ENCODE data around the gene LIN7C.

LIN7C gene

DNA sequence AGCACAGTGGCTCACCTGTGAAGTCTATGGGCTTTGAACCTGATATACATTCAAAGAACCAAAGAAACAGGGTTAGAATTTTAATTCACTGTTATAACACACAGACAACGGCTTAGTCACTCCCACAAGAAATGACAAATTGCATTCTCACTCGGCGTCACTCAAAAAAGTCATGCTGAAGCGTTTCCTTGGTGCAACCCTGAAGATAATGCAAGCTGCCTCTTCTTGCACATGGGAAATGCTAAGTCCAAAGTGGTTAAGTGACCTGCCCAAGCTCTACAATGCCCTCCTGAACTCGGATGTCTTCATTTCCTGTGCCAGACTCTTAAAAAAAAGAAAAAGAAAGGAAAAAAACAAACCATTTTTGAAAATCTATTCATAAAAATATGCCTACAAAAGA is 44.0 kb downstream of the LIN7C start:
- H3K4me3 ChIP-seq (ENCODE audit: low read depth, low read length): no peak overlapping the region
- TF ChIP-seq, protein P1, sequence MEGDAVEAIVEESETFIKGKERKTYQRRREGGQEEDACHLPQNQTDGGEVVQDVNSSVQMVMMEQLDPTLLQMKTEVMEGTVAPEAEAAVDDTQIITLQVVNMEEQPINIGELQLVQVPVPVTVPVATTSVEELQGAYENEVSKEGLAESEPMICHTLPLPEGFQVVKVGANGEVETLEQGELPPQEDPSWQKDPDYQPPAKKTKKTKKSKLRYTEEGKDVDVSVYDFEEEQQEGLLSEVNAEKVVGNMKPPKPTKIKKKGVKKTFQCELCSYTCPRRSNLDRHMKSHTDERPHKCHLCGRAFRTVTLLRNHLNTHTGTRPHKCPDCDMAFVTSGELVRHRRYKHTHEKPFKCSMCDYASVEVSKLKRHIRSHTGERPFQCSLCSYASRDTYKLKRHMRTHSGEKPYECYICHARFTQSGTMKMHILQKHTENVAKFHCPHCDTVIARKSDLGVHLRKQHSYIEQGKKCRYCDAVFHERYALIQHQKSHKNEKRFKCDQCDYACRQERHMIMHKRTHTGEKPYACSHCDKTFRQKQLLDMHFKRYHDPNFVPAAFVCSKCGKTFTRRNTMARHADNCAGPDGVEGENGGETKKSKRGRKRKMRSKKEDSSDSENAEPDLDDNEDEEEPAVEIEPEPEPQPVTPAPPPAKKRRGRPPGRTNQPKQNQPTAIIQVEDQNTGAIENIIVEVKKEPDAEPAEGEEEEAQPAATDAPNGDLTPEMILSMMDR (IDR thresholded peaks at IDR 0.05; ENCODE audit: insufficient read depth, low read depth, low read length, missing control alignments): no peak
- DNase-seq (ENCODE audit: low read depth): no peak

DNA sequence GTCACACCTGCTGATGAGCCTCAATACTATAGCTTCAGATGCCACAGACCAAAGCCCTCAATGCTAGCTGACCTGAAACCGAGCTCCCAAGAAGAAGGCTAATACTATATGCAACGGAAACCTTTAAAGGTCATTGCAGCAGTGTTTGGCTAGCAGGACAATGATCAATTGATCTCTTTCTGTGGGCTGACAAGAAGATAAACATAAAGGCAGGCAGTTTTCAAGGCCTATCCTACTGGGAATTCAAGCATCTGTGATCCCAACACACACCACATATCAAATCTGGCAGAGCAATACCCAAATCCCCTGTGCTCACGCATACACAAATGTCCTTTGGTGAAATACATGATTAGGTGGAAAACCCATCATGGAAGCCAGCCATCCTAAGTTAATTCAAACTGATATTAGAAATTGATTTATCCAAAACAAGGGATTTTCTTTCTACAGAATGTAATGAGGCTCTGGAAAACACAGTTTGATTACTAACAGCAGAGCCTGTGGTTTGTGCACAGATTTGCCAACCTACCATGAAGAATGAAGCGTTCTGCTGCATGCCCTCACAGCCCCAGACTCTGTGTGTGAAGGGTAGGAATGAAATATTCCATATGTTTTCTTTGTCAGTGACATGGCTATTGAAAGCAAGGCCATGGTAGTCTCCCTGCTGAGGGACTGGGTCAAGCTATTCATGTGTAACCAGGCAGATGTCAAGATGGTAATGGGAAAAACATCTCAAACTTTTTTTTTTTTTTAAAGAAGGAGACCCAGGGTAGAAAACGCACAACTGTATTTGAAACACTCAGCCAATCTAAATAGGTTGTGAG is 46.2 kb downstream of the LIN7C start:
- TF ChIP-seq, protein P1 (IDR thresholded peaks at IDR 0.05; ENCODE audit: insufficient read depth, low read depth, low read length, missing control alignments): no peak
- H3K4me3 ChIP-seq (ENCODE audit: low read depth, low read length): no peak overlapping the region
- no peak for DNase-seq (ENCODE audit: low read depth)

DNA sequence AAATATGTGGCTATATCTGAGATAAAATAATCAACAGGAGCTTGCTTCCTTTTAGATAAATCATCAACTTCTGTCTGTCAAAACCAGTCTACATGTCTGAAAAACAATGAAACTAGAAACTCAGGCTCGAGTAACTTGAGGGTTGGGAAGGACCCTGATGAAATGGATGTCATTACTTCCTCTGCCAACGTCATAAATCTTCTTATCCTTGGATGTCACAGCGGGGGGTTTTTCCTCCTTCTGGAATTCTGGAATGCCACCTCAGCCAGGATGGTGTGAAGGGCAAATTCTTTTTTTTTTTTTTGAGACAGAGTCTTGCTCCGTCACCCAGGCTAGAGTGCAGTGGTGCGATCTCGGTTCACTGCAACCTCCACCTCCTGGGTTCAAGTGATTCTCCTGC is 47.4 kb downstream of the LIN7C start:
- TF ChIP-seq, protein P1 (IDR thresholded peaks at IDR 0.05; ENCODE audit: insufficient read depth, low read depth, low read length, missing control alignments): no peak
- DNase-seq (ENCODE audit: low read depth): no peak
- H3K4me3 ChIP-seq (ENCODE audit: low read depth, low read length): no peak overlapping the region

DNA sequence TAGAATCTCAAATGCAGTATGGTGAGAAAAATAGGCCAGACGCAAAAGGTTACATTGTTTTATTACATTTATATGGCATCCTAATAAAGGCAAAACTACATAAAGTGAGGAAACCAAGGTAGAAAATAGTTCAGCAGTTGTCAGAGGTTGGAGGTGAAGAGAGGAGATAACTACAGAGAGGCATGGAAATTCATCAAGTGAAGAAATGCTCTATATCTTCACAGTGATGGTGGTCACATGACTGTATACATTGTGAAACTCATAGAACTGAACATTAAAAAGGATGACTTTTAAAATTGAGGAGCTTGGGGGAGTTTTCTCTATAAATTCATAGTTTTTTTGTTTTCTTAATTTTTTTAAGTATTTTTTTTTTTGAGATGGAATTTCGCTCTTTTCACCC is 48.4 kb downstream of the LIN7C start:
- no peak for DNase-seq (ENCODE audit: low read depth)
- H3K4me3 ChIP-seq (ENCODE audit: low read depth, low read length): no peak overlapping the region
- TF ChIP-seq, protein P1 (IDR thresholded peaks at IDR 0.05; ENCODE audit: insufficient read depth, low read depth, low read length, missing control alignments): no peak

DNA sequence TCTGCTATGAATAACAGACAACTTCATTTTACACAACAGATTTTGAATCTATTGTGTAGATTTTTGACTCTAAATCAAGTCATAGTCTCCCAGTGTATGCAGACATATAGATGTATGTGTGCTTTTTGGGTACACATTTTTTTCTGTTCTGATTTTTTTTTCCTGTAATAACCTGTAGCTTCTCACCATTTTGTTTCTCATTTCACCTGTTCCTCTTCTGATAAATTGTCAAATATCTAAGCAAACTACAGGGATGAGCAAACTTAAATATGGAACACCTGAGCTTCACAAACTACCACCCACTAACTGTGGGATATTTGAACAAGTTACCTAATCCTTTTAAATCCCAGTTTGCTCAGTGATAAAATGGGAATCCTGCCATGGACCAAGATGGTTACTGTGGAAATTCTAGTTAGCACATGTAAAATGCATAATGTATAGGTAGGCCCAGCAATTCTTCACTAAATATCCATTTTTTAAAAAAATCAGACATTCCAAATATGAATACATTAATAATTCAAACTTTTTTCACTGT is 49.7 kb downstream of the LIN7C start:
- no peak for DNase-seq (ENCODE audit: low read depth)
- H3K4me3 ChIP-seq (ENCODE audit: low read depth, low read length): no peak overlapping the region
- TF ChIP-seq, protein P1 (IDR thresholded peaks at IDR 0.05; ENCODE audit: insufficient read depth, low read depth, low read length, missing control alignments): no peak

DNA sequence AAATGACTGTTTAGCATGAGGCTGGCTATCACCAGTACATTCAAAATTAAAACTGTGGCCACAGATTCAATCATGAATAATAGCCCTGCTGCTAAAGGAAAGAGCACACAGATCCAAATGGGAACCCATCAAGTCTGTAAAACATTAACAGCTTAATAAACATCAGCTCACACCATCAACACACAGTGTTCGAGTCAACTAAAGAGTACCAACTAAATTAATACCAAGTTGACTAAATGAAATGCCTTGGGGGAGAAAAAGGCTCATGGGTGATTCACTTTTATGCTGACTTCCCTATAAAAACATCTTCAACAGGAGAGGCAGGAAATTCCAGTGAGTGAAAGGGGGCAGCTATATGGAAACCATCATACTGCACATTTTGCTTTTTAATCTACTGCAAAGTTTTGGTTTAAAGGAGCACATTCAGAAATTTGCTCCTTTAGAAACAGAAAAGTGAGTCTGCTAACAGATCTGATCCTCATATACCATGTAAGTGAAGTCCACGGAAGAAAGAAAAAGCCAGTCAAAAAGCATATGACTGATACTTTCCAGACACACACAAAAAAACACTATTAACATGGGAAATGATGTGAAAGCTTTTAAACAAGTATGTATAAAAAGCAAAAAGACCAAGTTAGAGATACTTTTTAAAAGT is 50.3 kb downstream of the LIN7C start:
- no peak for DNase-seq (ENCODE audit: low read depth)
- H3K4me3 ChIP-seq (ENCODE audit: low read depth, low read length): no peak overlapping the region

More for the DNA sequence above, 50.3 kb downstream of the LIN7C start:
- TF ChIP-seq, protein P1 (IDR thresholded peaks at IDR 0.05; ENCODE audit: insufficient read depth, low read depth, low read length, missing control alignments): no peak

Measured in GM12865 (cell line).